BJ (cell line): ENCODE data around the gene DDAH2. TPM values are rescaled to one million over a fixed set of nuclear protein-coding genes. Genes with fewer than 3 reads are reported as not detected.

ENCODE experiments used
- CTCF ChIA-PET: fragments of 350-600 bp; formaldehyde crosslinking; extraction: SDS; loops from one replicate; lab custom pipeline; 2021; ENCODE audit warnings: antibody characterized with exemption, inconsistent platforms; lab: Yijun Ruan, JAX
- POLR2A ChIA-PET: fragments of 300-600 bp; sonication (Branson Sonifier 250); formaldehyde crosslinking; extraction: SDS; loops from one replicate; lab custom pipeline; 2021; ENCODE audit warnings: antibody characterized with exemption; lab: Charles Lee
- DNase-seq: peaks from one replicate; pipeline ENCODE4 v3.0.0-alpha.2; 2011; ENCODE audit warnings: low read depth
- H3K27me3 ChIP-seq: 2 replicates; pipeline ENCODE4 v1.6.0; 2011; ENCODE audit warnings: low read length; ENCODE audit not compliant: control insufficient read depth, insufficient read depth
- H3K36me3 ChIP-seq: 2 replicates; pipeline ENCODE4 v1.5.1; 2011; ENCODE audit warnings: low read length; ENCODE audit not compliant: control insufficient read depth, insufficient read depth
- H3K4me3 ChIP-seq: 2 replicates; pipeline ENCODE4 v1.5.1; 2011; ENCODE audit warnings: low read depth, mild to moderate bottlenecking, control low read depth, low read length
- polyA plus RNA-seq: library from polyadenylated mRNA; depleted of rRNA; stranded (reverse); fragments of >200 nt; gene quantifications from 2 replicates; pipeline ENCODE4 v1.2.3, GENCODE V29; 2011
- TF ChIP-seq, protein P1 (sequence below): IDR thresholded peaks from 2 replicates; pipeline ENCODE4 v1.5.1; 2011; ENCODE audit warnings: low read depth, mild to moderate bottlenecking, control low read depth, inconsistent platforms, low read length, moderate library complexity; ENCODE audit not compliant: insufficient read depth

DDAH2 gene
- polyA plus RNA-seq, 1 experiment = 69.5 TPM

- CTCF ChIA-PET = interaction anchor here (0.9 to 2.2 kb wide), 4 partner anchors 13 to 80 kb away, joined by 3 to 8 read pairs (median 5); partner anchors contain the start of genes ABHD16A and DDAH2
- POLR2A ChIA-PET = no interaction called here
- no peak for DNase-seq
These were observed 39.6 kb downstream of the DDAH2 start for GRCh38 chr6:31689249-31690110.

DNA sequence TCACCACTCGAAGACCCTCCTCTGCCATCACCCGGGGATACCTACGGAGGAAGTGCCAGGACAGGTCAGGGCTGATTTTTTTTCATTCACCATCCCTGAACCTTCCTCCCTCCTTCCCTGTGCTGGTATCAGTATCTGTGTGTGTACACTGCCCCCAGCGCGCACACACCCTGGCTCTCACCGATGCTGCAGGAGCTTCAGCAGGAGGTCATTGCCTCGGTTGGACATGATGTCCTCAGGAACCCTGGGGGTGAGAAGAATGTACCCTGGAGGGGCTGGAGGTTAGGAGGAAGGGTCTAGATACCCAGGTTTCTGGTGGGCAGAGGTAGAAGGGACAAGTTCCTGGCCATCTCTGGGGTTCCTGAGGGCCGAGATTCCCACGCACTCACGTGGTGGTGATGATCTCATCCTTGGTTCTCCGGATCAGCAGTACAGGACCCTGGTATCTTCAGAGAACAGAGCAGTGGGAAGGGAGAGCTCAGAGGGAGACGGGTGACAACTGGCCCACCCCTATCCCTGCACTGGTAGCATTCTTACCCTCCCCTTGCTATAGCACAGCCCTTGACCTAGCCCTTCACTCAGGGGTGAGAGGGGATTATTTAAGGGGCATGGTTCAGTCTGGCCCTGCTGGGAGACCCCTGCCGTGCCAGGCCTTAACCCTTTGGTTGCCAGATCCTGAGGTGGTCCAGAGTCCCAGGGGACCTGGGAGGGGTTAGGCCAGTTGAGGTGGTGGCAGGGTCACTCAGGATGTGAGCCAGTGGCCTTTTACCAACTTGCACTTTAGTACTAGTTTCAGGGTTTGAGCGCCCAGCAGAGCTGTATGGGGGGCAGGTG is 41.0 kb downstream of the DDAH2 start:
- no peaks in the 10 kb centered on the region for H3K27me3 ChIP-seq
- H3K36me3 ChIP-seq = peaks cover 39% of the 10 kb centered on the region
- POLR2A ChIA-PET = no interaction called here
- no peak overlapping the region for H3K4me3 ChIP-seq
- CTCF ChIA-PET = interaction anchor here (0.9 to 1.1 kb wide), 2 partner anchors 12 to 82 kb away, joined by 3 read pairs; no protein-coding TSS in a partner anchor
- no peak for DNase-seq
- TF ChIP-seq, protein P1, sequence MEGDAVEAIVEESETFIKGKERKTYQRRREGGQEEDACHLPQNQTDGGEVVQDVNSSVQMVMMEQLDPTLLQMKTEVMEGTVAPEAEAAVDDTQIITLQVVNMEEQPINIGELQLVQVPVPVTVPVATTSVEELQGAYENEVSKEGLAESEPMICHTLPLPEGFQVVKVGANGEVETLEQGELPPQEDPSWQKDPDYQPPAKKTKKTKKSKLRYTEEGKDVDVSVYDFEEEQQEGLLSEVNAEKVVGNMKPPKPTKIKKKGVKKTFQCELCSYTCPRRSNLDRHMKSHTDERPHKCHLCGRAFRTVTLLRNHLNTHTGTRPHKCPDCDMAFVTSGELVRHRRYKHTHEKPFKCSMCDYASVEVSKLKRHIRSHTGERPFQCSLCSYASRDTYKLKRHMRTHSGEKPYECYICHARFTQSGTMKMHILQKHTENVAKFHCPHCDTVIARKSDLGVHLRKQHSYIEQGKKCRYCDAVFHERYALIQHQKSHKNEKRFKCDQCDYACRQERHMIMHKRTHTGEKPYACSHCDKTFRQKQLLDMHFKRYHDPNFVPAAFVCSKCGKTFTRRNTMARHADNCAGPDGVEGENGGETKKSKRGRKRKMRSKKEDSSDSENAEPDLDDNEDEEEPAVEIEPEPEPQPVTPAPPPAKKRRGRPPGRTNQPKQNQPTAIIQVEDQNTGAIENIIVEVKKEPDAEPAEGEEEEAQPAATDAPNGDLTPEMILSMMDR = no peak

More at GRCh38 chr6:31689249-31690110, 39.6 kb downstream of the DDAH2 start:
- no peak overlapping the region for H3K4me3 ChIP-seq
- TF ChIP-seq, protein P1 = peak; percentile 50
- H3K27me3 ChIP-seq = no peaks in the 10 kb centered on the region
- H3K36me3 ChIP-seq = peaks cover 46% of the 10 kb centered on the region

- TF ChIP-seq, protein P1 = no peak
- H3K36me3 ChIP-seq = peaks cover 36% of the 10 kb centered on the region
- H3K27me3 ChIP-seq = no peaks in the 10 kb centered on the region
- CTCF ChIA-PET = interaction anchor here (1.1 kb wide), 1 partner anchor 82 kb away, joined by 3 read pairs; no protein-coding TSS in a partner anchor
- no peak for DNase-seq
- POLR2A ChIA-PET = no interaction called here
- no peak overlapping the region for H3K4me3 ChIP-seq
These were observed 41.8 kb downstream of the DDAH2 start for GRCh38 chr6:31687321-31687720.

- POLR2A ChIA-PET = no interaction called here
- peaks cover 34% of the 10 kb centered on the region for H3K36me3 ChIP-seq
- H3K4me3 ChIP-seq = no peak overlapping the region
- no peak for DNase-seq
- TF ChIP-seq, protein P1 = no peak
- H3K27me3 ChIP-seq = no peaks in the 10 kb centered on the region
- CTCF ChIA-PET = interaction anchor here (1.1 kb wide), 1 partner anchor 83 kb away, joined by 3 read pairs; no protein-coding TSS in a partner anchor
These were observed 42.6 kb downstream of the DDAH2 start for GRCh38 chr6:31686483-31686882.
